HEK293 (cell line): ENCODE results near the gene FAM78B.

Experiments used
- CTCF ChIP-seq: fragments of 450-650 bp; formaldehyde crosslinking; IDR thresholded peaks from 2 replicates; pipeline ENCODE4 v1.5.1; 2016; ENCODE audit warnings: missing biosample characterization, missing genetic modification characterization
- MEIS1 ChIP-seq: sonication (generic); formaldehyde crosslinking; IDR thresholded peaks from 2 replicates; pipeline ENCODE4 v1.8.1; 2022; ENCODE audit warnings: missing genetic modification reagents, mild to moderate bottlenecking, borderline replicate concordance
- REPIN1 ChIP-seq: fragments of 450-650 bp; formaldehyde crosslinking; IDR thresholded peaks from 2 replicates; pipeline ENCODE4 v1.5.1; 2017; ENCODE audit warnings: missing biosample characterization, missing genetic modification characterization, low read depth
- TSHZ1 ChIP-seq: fragments of 450-650 bp; formaldehyde crosslinking; IDR thresholded peaks from 2 replicates; pipeline ENCODE4 v1.5.1; 2016; ENCODE audit warnings: missing biosample characterization, missing genetic modification characterization, borderline replicate concordance
- ZBTB10 ChIP-seq: fragments of 450-650 bp; formaldehyde crosslinking; IDR thresholded peaks from 2 replicates; pipeline ENCODE4 v1.5.1; 2016; ENCODE audit warnings: missing biosample characterization, missing genetic modification characterization
- ZBTB26 ChIP-seq: fragments of 450-650 bp; formaldehyde crosslinking; optimal IDR thresholded peaks from 2 replicates; pipeline ENCODE3; 2016; ENCODE audit warnings: missing biosample characterization, mild to moderate bottlenecking, missing genetic modification characterization
- ZBTB49 ChIP-seq: fragments of 450-650 bp; formaldehyde crosslinking; IDR thresholded peaks from 2 replicates; pipeline ENCODE4 v1.5.1; 2016; ENCODE audit warnings: missing biosample characterization, missing genetic modification characterization, low read depth
- ZNF530 ChIP-seq: fragments of 450-650 bp; formaldehyde crosslinking; IDR thresholded peaks from 2 replicates; pipeline ENCODE4 v1.5.1; 2016; ENCODE audit warnings: low read depth, missing biosample characterization, missing genetic modification characterization

GRCh38 chr1:166170726-166171125 lies 3.9 kb upstream of the FAM78B start:
- TF ChIP-seq MEIS1 (CRISPR knock-in tag) (no peak), CTCF (tag by site-specific recombination) (no peak), TSHZ1 (tag by site-specific recombination) (no peak), ZBTB49 (tag by site-specific recombination) (no peak), ZNF530 (tag by site-specific recombination) (no peak), REPIN1 (no peak), ZBTB10 (no peak), ZBTB26 (no peak)
